GM19193 (cell line): Measurements from ENCODE around the gene ZNF277.
A peak's percentile ranks its signal among the peaks of the same experiment; 100 is the strongest.

Source experiments
- POLR2A ChIP-seq: IDR thresholded peaks from 4 replicates; pipeline ENCODE4 v1.6.1; 2011; ENCODE audit not compliant: insufficient read depth, insufficient read length; ENCODE audit errors: extremely low read depth

ZNF277 gene, protein sequence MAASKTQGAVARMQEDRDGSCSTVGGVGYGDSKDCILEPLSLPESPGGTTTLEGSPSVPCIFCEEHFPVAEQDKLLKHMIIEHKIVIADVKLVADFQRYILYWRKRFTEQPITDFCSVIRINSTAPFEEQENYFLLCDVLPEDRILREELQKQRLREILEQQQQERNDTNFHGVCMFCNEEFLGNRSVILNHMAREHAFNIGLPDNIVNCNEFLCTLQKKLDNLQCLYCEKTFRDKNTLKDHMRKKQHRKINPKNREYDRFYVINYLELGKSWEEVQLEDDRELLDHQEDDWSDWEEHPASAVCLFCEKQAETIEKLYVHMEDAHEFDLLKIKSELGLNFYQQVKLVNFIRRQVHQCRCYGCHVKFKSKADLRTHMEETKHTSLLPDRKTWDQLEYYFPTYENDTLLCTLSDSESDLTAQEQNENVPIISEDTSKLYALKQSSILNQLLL

DNA sequence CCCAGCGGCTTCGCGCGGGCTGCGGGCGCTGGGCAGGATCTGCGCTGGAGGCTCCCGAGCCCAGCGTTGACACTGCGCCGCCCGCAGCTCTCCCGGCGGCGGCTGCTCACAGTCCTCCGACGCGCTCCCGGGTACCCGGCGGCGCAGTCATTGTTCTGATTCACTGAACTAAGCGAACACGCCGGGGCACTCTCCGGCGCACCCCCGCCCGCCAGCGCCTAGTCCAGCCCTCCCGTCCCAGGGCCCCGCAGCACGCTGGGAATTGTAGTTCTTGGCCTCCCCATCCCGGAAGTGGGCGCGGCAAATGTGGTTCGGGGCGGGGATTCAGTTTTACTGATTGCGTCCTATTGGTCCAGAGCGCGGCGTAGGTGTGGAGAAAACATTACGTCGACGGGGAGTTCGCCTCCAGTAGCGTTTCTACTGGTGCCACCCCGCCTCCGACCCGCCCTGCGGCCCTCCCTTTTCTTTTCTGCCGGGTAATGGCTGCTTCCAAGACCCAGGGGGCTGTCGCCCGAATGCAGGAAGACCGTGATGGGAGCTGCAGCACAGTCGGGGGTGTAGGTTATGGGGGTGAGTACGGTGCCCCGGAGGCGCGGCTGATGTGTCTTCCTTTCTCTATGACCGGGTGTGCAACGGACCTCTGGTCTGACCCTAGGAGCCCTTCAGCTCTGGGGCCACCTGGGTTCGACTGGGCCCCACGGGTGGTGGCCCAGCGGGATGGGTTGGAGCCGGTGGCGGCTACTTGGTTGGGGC is at the start of gene ZNF277, which contains the start of gene DOCK4:
Gene ZNF277 (plus strand): TSS at position 458 of the 753 bp plus-strand sequence. CDS start 22 bp downstream, at position 480.
Gene DOCK4 (minus strand): TSS at position 162 of the 753 bp plus-strand sequence. CDS start 261 bp downstream, outside the sequence.
- TF ChIP-seq POLR2A: peak; percentile 57

DNA sequence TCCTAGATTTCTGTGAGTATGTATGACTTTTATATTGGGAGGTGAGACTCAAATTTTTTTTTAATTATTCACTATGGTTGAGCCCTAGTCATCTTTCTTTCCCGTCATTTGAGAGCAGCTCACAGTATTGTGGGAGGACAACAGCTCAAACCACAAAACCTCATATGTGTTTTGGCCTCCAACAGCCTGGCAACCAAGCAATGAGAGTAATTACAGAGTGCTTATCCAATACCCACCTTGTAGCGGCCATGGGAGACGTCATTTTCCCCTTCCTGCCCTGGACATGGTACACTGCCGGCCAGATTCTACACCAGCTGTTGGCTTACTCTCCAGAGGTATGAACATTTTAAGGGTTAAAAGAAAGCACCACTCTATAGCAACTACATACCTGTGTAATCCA is 49.4 kb upstream of the ZNF277 start:
- no peak for TF ChIP-seq POLR2A

DNA sequence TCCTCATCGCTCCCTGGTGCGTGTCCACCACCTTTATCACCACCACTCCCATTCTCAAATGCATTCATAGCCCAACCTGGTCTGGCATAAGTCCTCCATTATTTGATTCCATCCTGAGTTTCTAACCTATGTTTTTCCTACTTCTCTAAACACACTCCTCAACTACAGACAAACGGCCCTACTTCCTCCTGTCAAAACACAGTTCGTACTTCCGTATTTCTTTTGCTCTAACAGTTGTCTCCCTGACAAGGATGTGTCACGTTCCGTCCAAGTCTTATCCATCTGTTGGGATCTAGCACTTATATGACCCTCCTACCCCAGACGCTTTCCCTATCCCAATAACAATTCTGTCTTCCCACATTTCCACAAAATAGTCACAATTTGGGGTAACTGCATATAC is 47.1 kb upstream of the ZNF277 start:
- TF ChIP-seq POLR2A: no peak

DNA sequence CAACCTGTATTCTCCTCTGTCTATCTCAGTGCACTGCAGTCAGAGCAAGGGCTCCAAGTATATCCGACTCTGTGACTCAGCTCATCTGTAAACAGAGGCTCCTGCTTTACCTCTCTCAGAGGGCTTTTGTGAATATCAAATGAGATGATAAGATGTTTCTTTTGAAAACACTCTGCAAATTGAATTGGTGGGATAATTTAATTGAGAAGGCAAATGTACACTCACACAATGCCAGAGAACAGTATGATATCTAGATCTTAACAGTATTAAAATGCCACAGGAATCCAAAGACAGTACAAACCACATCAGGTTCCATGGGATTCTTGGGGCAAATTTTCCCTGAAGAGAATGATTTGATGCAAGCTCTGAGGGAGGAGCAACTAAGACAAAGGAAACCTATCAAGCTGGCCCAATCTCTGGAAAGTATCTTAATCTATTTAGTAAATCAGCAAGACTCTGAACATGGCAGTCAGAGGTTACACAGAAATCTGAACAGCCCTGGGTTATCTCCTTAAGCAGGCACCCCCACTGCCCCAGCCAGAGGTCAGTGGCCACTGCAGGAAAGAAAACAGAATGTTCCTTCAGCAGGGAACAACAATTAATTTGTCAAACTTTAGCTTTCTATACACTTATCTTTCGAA is 46.2 kb upstream of the ZNF277 start:
- no peak for TF ChIP-seq POLR2A

DNA sequence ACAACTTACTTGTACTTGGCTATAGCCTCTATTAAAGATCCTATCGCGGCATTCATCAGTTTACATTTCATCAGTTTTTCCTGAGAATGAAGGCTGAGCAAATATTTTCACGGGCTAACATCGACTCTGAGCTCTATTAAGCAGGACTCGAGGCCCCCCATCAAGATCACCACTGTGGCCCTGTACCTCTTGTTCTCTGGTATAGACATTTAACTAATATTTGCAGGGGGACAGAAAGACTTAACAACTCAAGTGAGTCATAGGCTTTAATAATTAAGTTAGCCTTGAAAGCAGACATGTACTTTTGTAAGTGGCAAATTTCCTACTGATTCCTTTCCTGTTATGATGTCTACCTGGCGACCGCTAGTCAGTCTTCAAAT is 45.7 kb upstream of the ZNF277 start:
- no peak for TF ChIP-seq POLR2A

DNA sequence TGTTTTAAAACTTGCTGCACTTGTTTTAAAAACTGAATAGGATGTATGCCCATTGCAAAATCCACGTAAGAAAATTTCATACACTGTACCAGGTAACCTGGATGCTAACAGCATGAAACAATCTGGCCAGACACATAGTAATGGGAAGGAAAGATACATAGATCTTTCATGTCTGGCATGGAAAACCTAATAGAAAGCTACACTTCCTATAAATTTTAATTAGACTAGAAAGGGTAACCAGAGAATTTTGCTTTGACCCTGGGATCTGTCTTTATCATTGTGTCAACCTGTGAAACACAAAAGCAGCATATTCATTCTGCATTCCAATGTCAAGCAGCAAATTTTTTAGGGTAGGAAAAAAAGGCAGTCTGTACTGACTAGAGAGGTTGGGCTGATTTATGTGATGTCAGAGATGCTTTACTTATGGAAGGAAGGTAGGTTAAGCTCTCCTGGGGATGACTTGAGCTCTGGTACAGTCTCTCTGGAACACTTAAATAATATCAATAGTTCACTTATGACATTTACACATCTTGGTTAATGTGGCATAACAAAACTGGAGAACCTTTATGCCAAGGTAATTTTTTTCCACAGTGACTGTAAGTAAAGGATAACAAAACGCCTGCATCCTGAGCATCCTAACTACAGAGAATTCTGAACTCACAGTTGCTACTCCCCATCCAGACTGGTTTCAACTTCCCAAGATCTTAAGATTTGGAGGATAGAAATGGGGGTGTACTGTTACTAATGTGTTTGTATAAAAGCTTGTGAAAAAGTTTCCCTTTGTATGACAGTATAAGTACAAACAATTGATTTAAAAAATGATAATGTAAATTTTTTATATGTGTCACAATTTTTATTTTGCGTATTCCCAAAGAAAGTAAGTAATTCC is 45.0 kb upstream of the ZNF277 start:
- TF ChIP-seq POLR2A: no peak

DNA sequence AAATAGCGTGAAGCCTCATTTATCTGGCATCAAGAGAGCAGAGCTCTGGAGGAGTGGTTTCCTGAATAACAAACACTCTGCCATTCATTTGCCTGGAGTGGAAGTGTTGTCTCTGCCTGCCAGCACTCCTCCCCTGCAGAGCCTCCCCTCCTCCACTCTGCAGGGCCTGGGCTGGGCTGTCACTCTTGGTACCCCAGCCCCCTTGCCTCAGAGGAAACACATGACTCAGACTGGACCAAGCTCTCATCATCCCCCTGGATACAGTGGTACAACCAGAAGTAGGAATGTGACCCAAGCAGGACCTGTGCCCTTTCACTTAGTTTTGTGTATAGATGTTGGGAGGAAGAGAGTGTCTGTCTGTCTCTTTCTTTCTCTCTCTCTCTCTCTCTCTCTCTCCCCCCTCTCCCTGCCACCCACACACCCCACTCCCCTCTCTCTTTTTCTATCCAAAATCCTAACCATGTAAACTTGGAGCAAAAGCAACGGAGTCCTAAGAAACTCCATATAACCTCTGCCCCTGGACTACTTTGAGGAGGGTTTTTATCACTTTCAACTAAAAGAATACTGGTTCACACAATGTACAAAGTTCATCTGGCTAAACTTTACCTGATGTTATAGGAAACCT is 44.2 kb upstream of the ZNF277 start:
- no peak for TF ChIP-seq POLR2A

DNA sequence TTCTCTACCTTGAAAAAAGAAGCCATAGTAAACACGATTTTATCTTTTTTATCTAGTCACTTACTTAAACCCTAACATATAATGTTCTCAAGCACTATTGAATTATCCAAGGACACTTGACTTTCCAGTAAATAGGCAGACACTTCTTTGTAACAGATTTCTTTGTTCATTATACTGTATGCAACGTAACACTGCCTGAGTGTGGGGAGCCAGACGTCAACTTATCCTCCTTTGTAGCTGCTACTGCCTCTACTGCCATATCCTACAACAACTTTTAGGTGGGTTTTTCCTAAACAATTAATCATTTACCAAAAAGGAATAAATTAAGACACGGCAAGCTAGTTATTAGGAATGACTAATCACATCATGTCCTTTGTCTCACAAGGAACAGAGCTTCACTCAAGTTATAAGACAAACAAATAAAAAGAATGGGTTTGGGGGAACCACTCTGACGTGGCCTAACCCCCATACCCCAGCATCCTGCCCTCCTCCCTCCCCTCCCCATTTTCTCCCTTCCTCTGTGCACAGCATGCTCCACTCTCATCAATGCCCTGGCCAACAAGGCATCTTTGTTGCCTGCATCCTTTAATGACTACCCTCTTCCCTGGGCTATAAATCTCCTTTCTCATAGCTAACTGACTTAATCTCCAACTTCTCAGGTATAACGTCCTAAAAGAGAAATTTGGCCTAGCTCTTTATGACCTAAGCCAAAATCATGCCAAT is 43.5 kb upstream of the ZNF277 start:
- no peak for TF ChIP-seq POLR2A

DNA sequence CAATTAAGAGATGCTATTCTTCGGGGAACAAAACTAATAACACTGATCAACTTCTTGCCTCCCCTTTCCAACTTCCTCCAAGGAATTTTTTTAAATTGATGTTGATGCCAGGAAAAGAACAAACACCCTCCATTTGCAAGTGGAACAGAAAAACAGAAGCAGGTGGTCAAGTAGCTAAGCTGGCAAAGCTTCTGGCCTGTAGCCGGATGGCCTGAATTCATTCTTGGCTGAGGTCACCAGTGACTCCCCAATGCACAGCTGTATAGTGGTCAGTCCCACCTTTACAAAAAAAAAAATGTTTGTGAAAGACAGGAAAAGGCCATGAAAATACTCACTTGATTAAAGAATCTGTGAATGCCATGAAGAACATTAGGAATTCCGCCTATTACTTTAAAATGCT is 39.3 kb upstream of the ZNF277 start:
- TF ChIP-seq POLR2A: no peak

DNA sequence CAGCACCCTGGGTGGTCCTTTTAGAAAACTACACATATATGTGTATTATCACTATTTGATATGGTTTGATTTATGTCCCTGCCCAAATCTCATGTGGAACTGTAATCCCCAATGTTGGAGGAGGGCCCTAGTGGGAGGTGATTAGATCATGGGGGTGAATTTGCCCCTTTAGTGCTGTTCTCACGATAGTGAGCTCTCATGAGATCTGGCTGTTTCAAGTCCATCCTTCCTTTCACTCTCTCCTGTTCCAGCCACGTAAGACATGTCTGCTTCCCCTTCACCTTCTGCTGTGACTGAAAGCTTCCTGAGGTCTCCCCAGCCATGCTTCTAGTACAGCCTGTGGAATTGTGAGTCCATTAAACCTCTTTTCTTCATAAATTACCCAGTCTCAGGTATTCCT is 37.6 kb upstream of the ZNF277 start:
- no peak for TF ChIP-seq POLR2A

DNA sequence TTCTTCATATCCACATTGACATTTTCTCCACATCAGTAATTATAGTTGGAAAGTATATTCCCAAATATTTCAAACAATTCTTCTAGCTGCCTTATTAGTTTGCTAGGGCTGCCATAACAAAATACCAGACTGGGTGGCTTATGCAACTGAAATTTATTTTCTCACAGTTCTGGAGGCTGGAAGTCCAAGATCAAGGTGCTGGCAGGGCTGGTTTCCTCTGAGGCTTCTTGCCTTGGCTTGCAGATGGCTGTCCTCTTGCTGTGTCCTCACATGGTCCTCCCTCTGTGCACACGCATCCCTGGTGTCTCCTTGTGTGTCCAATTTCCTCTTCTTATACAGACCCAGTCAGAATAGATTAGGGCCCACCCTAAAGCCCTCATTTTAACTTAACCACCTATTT is 34.8 kb upstream of the ZNF277 start:
- no peak for TF ChIP-seq POLR2A

DNA sequence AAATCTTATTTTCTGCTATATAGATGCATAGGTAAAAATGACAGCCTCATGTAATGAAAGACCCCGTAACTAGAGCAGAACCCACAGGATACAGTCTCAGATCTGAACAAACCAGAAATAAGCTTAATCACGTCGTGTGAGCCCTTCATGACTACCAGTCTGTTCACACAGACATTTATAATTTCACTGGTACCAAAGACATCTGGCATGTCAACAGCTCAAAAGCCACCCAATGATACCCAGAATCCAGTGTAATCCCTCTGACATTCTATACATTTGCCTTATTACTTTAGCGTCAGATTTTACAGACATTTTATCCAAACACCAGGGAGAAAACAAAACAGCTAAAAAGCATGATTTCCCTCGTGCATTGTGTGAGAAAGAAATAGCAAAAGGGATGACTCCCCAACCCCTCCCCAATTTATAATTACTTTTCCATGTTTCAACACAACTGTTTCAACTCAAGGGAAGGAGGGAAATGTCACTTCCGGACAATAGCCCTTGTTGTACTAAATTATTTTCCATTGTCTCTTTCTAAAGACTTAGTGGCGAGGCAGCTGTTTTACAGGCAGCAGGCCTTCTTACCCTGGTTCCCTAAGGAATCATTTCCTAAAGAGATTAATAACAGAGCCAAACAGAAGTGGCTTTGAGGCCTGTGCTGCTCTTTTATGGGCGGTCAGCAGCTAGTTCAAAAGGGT is 33.5 kb upstream of the ZNF277 start:
- no peak for TF ChIP-seq POLR2A

DNA sequence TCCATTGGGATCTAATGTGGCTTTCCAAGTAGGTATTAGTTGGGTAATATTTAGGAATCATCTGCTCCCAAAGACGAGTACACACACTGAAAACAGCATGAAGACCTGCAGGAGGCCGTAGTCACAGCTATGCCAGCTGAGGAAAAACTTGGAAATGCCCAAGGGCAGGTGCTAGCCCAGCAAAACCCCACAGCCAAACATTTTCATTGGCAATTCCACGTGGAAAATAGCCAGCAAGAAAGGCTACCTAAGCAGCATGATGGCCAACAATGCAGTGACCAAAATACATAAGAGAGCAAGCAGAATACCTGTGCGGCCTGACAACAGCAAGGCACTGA is 33.0 kb upstream of the ZNF277 start:
- TF ChIP-seq POLR2A: no peak
